ENCODE data around the gene DAPK2. TPM values are rescaled to one million over a fixed set of nuclear protein-coding genes. Genes with fewer than 3 reads are reported as not detected.

The DAPK2 gene
- total RNA-seq, 1 experiment from 2014 or later, result 2.3 TPM

- DNase-seq (ENCODE audit: low spot score), result no peak
- POLR2A ChIA-PET, result no interaction called here
- Mint-ChIP-seq H3K4me3 (no peak overlapping the region), H3K27me3 (ENCODE audit: low read depth) (no peaks in the 10 kb centered on the region), H3K36me3 (no peaks in the 10 kb centered on the region), H3K4me1 (peaks cover 10% of the 10 kb centered on the region), H3K27ac (no peak overlapping the region), H3K9me3 (no peaks in the 10 kb centered on the region)
- no peak for ATAC-seq
- TF ChIP-seq ZNF416 (CRISPR knock-in tag; IDR thresholded peaks at IDR 0.05) (no peak), JAZF1 (CRISPR knock-in tag; IDR thresholded peaks at IDR 0.05) (no peak), MXD4 (CRISPR knock-in tag; IDR thresholded peaks at IDR 0.05; ENCODE audit: borderline replicate concordance) (no peak), IRF2 (CRISPR knock-in tag; IDR thresholded peaks at IDR 0.05; ENCODE audit: borderline replicate concordance, low read depth) (no peak), CREM (CRISPR knock-in tag; IDR thresholded peaks at IDR 0.05) (no peak), ZNF512 (CRISPR knock-in tag; IDR thresholded peaks at IDR 0.05; ENCODE audit: borderline replicate concordance) (no peak), TEAD4 (CRISPR knock-in tag; IDR thresholded peaks at IDR 0.05) (no peak), RORB (CRISPR knock-in tag; IDR thresholded peaks at IDR 0.05) (no peak), GTF2I (CRISPR knock-in tag; conservative IDR thresholded peaks at IDR 0.05) (no peak), TP53 (CRISPR knock-in tag; IDR thresholded peaks at IDR 0.05) (no peak), ZNF396 (CRISPR knock-in tag; IDR thresholded peaks at IDR 0.05; ENCODE audit: borderline replicate concordance) (no peak), RELA (CRISPR knock-in tag; IDR thresholded peaks at IDR 0.05; ENCODE audit: borderline replicate concordance) (no peak), ZNF138 (CRISPR knock-in tag; conservative IDR thresholded peaks at IDR 0.05) (no peak), JUN (CRISPR knock-in tag; IDR thresholded peaks at IDR 0.05) (no peak), NR1H2 (CRISPR knock-in tag; IDR thresholded peaks at IDR 0.05) (no peak), CREB1 (CRISPR knock-in tag; IDR thresholded peaks at IDR 0.05) (no peak)
- TF ChIP-seq, protein P1, sequence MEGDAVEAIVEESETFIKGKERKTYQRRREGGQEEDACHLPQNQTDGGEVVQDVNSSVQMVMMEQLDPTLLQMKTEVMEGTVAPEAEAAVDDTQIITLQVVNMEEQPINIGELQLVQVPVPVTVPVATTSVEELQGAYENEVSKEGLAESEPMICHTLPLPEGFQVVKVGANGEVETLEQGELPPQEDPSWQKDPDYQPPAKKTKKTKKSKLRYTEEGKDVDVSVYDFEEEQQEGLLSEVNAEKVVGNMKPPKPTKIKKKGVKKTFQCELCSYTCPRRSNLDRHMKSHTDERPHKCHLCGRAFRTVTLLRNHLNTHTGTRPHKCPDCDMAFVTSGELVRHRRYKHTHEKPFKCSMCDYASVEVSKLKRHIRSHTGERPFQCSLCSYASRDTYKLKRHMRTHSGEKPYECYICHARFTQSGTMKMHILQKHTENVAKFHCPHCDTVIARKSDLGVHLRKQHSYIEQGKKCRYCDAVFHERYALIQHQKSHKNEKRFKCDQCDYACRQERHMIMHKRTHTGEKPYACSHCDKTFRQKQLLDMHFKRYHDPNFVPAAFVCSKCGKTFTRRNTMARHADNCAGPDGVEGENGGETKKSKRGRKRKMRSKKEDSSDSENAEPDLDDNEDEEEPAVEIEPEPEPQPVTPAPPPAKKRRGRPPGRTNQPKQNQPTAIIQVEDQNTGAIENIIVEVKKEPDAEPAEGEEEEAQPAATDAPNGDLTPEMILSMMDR (IDR thresholded peaks at IDR 0.05), result no peak
- TF ChIP-seq, protein P2, sequence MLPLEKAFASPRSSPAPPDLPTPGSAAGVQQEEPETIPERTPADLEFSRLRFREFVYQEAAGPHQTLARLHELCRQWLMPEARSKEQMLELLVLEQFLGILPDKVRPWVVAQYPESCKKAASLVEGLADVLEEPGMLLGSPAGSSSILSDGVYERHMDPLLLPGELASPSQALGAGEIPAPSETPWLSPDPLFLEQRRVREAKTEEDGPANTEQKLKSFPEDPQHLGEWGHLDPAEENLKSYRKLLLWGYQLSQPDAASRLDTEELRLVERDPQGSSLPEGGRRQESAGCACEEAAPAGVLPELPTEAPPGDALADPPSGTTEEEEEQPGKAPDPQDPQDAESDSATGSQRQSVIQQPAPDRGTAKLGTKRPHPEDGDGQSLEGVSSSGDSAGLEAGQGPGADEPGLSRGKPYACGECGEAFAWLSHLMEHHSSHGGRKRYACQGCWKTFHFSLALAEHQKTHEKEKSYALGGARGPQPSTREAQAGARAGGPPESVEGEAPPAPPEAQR (CRISPR knock-in tag; IDR thresholded peaks at IDR 0.05), result no peak
- CTCF ChIA-PET, result interaction anchor here (1.7 kb wide), 1 partner anchor 63 kb away, joined by 8 read pairs; no protein-coding TSS in a partner anchor
These were observed 38.1 kb downstream of the DAPK2 start for GRCh38 chr15:64008177-64008576.

DNA sequence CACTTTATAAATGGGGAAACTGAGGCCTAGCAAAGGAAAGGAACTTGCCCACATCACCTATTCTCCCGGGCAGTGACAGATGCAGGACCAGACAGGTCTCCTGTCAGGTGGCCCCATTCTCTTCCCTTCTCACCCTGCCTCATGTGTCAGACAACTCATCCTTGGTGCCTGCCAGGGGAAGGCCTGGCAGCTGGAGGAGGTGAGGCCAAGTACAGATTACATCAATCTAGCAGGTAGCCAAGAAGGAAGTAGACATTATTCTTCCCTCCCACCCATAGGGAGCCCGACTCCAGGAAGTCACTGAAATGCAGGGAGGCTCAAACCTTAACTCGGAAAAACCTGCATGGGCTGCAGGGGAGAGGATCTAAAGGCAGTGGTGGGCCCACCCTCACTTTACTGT, 39.6 kb downstream of the DAPK2 start:
- DNase-seq (ENCODE audit: low spot score) (no peak), ATAC-seq (no peak)
- H3K27me3 Mint-ChIP-seq (ENCODE audit: low read depth), result no peaks in the 10 kb centered on the region
- no peaks in the 10 kb centered on the region for H3K36me3 Mint-ChIP-seq
- no peak overlapping the region for H3K4me3 Mint-ChIP-seq
- no peak overlapping the region for H3K27ac Mint-ChIP-seq
- ChIA-PET POLR2A (no interaction called here), CTCF (interaction anchor here (2.0 kb wide), 1 partner anchor 61 kb away, joined by 7 read pairs; no protein-coding TSS in a partner anchor)
- no peak for TF ChIP-seq CREM (CRISPR knock-in tag; IDR thresholded peaks at IDR 0.05)
- TF ChIP-seq, protein P3, sequence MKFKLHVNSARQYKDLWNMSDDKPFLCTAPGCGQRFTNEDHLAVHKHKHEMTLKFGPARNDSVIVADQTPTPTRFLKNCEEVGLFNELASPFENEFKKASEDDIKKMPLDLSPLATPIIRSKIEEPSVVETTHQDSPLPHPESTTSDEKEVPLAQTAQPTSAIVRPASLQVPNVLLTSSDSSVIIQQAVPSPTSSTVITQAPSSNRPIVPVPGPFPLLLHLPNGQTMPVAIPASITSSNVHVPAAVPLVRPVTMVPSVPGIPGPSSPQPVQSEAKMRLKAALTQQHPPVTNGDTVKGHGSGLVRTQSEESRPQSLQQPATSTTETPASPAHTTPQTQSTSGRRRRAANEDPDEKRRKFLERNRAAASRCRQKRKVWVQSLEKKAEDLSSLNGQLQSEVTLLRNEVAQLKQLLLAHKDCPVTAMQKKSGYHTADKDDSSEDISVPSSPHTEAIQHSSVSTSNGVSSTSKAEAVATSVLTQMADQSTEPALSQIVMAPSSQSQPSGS (CRISPR knock-in tag; IDR thresholded peaks at IDR 0.05; ENCODE audit: borderline replicate concordance, low read depth), result no peak
- TF ChIP-seq RORB (CRISPR knock-in tag; IDR thresholded peaks at IDR 0.05), result no peak
- no peak for TF ChIP-seq SP1 (CRISPR knock-in tag; conservative IDR thresholded peaks at IDR 0.05)
- TF ChIP-seq IRF1 (CRISPR knock-in tag; IDR thresholded peaks at IDR 0.05), result no peak
- no peak for TF ChIP-seq NFYB (CRISPR knock-in tag; conservative IDR thresholded peaks at IDR 0.05; ENCODE audit: low read depth)
- TF ChIP-seq NR3C1 (CRISPR knock-in tag; conservative IDR thresholded peaks at IDR 0.05; ENCODE audit: low read depth), result no peak
- no peak for TF ChIP-seq ETV6 (CRISPR knock-in tag; IDR thresholded peaks at IDR 0.05)
- no peak for TF ChIP-seq TCF7 (CRISPR knock-in tag; IDR thresholded peaks at IDR 0.05; ENCODE audit: low read depth)
- peaks cover 10% of the 10 kb centered on the region for H3K4me1 Mint-ChIP-seq
- no peaks in the 10 kb centered on the region for H3K9me3 Mint-ChIP-seq

All from WTC11 (cell line).